HepG2 (cell line): ENCODE data around the gene PGM3. TPM values are rescaled to one million over a fixed set of nuclear protein-coding genes. Genes with fewer than 3 reads are reported as not detected.
A peak's percentile ranks its signal among the peaks of the same experiment; 100 is the strongest.

ENCODE experiments used
- CHCHD3 ChIP-seq: sonication (generic); formaldehyde crosslinking; IDR thresholded peaks from 2 replicates; pipeline ENCODE4 v1.8.0; 2022; ENCODE audit warnings: mild to moderate bottlenecking, missing genetic modification reagents, moderate library complexity
- IRF2 ChIP-seq: IDR thresholded peaks from 2 replicates; pipeline ENCODE4 v1.6.1; 2018; ENCODE audit warnings: missing genetic modification reagents, missing compliant biosample characterization
- KDM1A ChIP-seq: IDR thresholded peaks from 2 replicates; pipeline ENCODE4 v1.6.1; 2016; ENCODE audit warnings: missing compliant biosample characterization
- KDM2A ChIP-seq: sonication (generic); formaldehyde crosslinking; IDR thresholded peaks from 2 replicates; pipeline ENCODE4 v1.4.0; 2020; ENCODE audit warnings: low read depth, missing genetic modification reagents, borderline replicate concordance
- KDM3A ChIP-seq: IDR thresholded peaks from 2 replicates; pipeline ENCODE4 v1.6.1; 2018; ENCODE audit warnings: low read depth, missing compliant biosample characterization
- PTBP1 ChIP-seq: fragments of 200-400 bp; formaldehyde crosslinking; IDR thresholded peaks from 2 replicates; pipeline ENCODE4 v1.6.1; 2018; ENCODE audit warnings: low read length, low read depth; ENCODE audit not compliant: poor library complexity, severe bottlenecking
- REPIN1 ChIP-seq: sonication (generic); formaldehyde crosslinking; IDR thresholded peaks from 2 replicates; pipeline ENCODE4 v1.8.0; 2022; ENCODE audit warnings: missing genetic modification reagents, low read depth, mild to moderate bottlenecking, borderline replicate concordance
- ZMYM2 ChIP-seq: sonication (generic); formaldehyde crosslinking; IDR thresholded peaks from 2 replicates; pipeline ENCODE4 v1.8.0; 2022; ENCODE audit warnings: mild to moderate bottlenecking, missing genetic modification reagents
- ZNF138 ChIP-seq: sonication (generic); formaldehyde crosslinking; IDR thresholded peaks from 2 replicates; pipeline ENCODE4 v1.5.0; 2020; ENCODE audit warnings: mild to moderate bottlenecking, low read depth, missing genetic modification reagents
- ZNF720 ChIP-seq: sonication (generic); formaldehyde crosslinking; IDR thresholded peaks from 2 replicates; pipeline ENCODE4 v1.4.0; 2020; ENCODE audit warnings: missing genetic modification reagents
- ZSCAN25 ChIP-seq: sonication (generic); formaldehyde crosslinking; IDR thresholded peaks from 2 replicates; pipeline ENCODE4 v1.8.0; 2022; ENCODE audit warnings: mild to moderate bottlenecking, missing genetic modification reagents
- polyA plus RNA-seq, 8 experiments: library from polyadenylated mRNA; depleted of rRNA in 3 of 8; stranded (reverse) in 7 of 8; unstranded in 1 of 8; fragments of >200 nt; fragmentation: Illumina TruSeq in 4 of 8; extraction: Trizol in 4 of 8; gene quantifications; 2 replicates each; pipeline versions ENCODE4 v1.2.1 to v1.2.3, GENCODE V29; 2011 to 2016; ENCODE audit warnings: low read depth in 4 of 8, missing spikeins in 1 of 8, mixed read lengths in 1 of 8; ENCODE audit not compliant: insufficient read depth in 1 of 8
- total RNA-seq, 5 experiments: library from RNA; depleted of rRNA; stranded (reverse); fragments of >200 nt; fragmentation: Illumina TruSeq; extraction: Trizol; gene quantifications; 2 replicates each; pipeline ENCODE4 v1.2.3, GENCODE V29; 2016; ENCODE audit warnings: low read depth in 1 of 5
- TF ChIP-seq, protein P1 (sequence below): sonication (generic); formaldehyde crosslinking; IDR thresholded peaks from 2 replicates; pipeline ENCODE4 v1.4.0; 2020; ENCODE audit warnings: missing genetic modification reagents
- TF ChIP-seq, protein P2 (sequence below): sonication (generic); formaldehyde crosslinking; IDR thresholded peaks from 2 replicates; pipeline ENCODE4 v1.8.0; 2022; ENCODE audit warnings: missing genetic modification reagents, mild to moderate bottlenecking, borderline replicate concordance
- TF ChIP-seq, protein P3 (sequence below): sonication (generic); formaldehyde crosslinking; IDR thresholded peaks from 2 replicates; pipeline ENCODE4 v1.4.0; 2020; ENCODE audit warnings: mild to moderate bottlenecking, missing genetic modification reagents
- TF ChIP-seq, protein P4 (sequence below): sonication (generic); formaldehyde crosslinking; IDR thresholded peaks from 2 replicates; pipeline ENCODE4 v1.4.0; 2020; ENCODE audit warnings: missing genetic modification reagents
- TF ChIP-seq, protein P5 (sequence below): sonication (generic); formaldehyde crosslinking; IDR thresholded peaks from 2 replicates; pipeline ENCODE4 v1.5.0; 2020; ENCODE audit warnings: missing genetic modification reagents
- TF ChIP-seq, protein P6 (sequence below): sonication (generic); formaldehyde crosslinking; IDR thresholded peaks from 2 replicates; pipeline ENCODE4 v1.5.0; 2020; ENCODE audit warnings: missing genetic modification reagents

The PGM3 gene
- total and polyA plus RNA-seq, 2 of the 13 experiments (the other 11 are each of a cell fraction or from before 2014, with no cell fraction given) = 72.5 to 163 TPM

DNA sequence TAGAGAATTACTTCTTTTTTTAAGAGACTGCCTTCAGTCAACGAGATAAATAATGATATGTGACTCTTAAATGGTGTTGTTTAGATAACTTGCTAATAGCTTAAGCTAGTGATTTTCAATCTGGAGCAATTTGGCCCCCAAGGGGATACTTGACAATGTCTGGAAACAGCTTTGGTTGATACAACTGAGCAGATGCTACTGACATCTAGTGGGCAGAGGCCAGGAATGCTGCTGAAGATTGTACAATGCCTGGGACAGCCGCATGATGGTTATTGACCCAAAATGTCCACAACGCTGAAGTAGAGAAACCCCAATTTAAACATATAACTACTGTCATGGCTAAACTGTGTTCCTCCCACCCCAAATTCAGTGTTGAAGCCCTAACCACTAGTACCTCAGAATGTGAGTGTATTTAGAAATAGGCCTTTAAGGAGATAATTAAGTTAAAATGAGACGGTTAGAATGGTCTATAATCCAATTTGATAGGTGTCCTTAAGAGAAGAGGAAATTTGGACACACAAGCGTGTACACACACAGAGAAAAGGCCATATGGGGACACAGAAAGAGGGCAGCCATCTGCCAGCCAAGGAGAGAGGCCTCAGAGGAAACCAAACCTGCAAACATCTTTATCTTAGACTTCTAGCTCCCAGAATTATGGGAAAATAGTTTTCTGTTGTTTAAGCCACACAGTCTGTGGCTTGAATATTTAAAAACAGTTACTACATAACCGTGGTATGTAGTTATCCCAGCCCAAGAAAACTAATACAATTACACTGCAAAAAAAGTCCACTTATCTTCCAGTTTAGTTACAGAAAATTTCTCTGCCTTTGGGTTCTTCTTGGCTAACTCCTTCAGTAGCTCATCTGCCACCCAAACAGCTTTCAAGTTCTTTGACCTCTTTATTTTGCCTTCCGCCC lies 22.3 kb upstream of the PGM3 start (continued):
- TF ChIP-seq, protein P1, sequence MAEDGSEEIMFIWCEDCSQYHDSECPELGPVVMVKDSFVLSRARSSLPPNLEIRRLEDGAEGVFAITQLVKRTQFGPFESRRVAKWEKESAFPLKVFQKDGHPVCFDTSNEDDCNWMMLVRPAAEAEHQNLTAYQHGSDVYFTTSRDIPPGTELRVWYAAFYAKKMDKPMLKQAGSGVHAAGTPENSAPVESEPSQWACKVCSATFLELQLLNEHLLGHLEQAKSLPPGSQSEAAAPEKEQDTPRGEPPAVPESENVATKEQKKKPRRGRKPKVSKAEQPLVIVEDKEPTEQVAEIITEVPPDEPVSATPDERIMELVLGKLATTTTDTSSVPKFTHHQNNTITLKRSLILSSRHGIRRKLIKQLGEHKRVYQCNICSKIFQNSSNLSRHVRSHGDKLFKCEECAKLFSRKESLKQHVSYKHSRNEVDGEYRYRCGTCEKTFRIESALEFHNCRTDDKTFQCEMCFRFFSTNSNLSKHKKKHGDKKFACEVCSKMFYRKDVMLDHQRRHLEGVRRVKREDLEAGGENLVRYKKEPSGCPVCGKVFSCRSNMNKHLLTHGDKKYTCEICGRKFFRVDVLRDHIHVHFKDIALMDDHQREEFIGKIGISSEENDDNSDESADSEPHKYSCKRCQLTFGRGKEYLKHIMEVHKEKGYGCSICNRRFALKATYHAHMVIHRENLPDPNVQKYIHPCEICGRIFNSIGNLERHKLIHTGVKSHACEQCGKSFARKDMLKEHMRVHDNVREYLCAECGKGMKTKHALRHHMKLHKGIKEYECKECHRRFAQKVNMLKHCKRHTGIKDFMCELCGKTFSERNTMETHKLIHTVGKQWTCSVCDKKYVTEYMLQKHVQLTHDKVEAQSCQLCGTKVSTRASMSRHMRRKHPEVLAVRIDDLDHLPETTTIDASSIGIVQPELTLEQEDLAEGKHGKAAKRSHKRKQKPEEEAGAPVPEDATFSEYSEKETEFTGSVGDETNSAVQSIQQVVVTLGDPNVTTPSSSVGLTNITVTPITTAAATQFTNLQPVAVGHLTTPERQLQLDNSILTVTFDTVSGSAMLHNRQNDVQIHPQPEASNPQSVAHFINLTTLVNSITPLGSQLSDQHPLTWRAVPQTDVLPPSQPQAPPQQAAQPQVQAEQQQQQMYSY (CRISPR knock-in tag) = no peak
- TF ChIP-seq KDM3A = 0 out of 2 replicates have a peak, but pooled peaks have one; percentile 30
- TF ChIP-seq, protein P2, sequence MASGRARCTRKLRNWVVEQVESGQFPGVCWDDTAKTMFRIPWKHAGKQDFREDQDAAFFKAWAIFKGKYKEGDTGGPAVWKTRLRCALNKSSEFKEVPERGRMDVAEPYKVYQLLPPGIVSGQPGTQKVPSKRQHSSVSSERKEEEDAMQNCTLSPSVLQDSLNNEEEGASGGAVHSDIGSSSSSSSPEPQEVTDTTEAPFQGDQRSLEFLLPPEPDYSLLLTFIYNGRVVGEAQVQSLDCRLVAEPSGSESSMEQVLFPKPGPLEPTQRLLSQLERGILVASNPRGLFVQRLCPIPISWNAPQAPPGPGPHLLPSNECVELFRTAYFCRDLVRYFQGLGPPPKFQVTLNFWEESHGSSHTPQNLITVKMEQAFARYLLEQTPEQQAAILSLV (CRISPR knock-in tag) = no peak
- TF ChIP-seq KDM2A (CRISPR knock-in tag) = no peak
- no peak for TF ChIP-seq KDM1A (CRISPR knock-in tag)
- TF ChIP-seq, protein P3, sequence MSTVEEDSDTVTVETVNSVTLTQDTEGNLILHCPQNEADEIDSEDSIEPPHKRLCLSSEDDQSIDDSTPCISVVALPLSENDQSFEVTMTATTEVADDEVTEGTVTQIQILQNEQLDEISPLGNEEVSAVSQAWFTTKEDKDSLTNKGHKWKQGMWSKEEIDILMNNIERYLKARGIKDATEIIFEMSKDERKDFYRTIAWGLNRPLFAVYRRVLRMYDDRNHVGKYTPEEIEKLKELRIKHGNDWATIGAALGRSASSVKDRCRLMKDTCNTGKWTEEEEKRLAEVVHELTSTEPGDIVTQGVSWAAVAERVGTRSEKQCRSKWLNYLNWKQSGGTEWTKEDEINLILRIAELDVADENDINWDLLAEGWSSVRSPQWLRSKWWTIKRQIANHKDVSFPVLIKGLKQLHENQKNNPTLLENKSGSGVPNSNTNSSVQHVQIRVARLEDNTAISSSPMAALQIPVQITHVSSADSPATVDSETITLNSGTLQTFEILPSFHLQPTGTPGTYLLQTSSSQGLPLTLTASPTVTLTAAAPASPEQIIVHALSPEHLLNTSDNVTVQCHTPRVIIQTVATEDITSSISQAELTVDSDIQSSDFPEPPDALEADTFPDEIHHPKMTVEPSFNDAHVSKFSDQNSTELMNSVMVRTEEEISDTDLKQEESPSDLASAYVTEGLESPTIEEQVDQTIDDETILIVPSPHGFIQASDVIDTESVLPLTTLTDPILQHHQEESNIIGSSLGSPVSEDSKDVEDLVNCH (CRISPR knock-in tag) = no peak
- no peak for TF ChIP-seq ZMYM2 (CRISPR knock-in tag)
- TF ChIP-seq, protein P4, sequence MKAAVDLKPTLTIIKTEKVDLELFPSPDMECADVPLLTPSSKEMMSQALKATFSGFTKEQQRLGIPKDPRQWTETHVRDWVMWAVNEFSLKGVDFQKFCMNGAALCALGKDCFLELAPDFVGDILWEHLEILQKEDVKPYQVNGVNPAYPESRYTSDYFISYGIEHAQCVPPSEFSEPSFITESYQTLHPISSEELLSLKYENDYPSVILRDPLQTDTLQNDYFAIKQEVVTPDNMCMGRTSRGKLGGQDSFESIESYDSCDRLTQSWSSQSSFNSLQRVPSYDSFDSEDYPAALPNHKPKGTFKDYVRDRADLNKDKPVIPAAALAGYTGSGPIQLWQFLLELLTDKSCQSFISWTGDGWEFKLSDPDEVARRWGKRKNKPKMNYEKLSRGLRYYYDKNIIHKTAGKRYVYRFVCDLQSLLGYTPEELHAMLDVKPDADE (CRISPR knock-in tag) = no peak
- TF ChIP-seq, protein P5, sequence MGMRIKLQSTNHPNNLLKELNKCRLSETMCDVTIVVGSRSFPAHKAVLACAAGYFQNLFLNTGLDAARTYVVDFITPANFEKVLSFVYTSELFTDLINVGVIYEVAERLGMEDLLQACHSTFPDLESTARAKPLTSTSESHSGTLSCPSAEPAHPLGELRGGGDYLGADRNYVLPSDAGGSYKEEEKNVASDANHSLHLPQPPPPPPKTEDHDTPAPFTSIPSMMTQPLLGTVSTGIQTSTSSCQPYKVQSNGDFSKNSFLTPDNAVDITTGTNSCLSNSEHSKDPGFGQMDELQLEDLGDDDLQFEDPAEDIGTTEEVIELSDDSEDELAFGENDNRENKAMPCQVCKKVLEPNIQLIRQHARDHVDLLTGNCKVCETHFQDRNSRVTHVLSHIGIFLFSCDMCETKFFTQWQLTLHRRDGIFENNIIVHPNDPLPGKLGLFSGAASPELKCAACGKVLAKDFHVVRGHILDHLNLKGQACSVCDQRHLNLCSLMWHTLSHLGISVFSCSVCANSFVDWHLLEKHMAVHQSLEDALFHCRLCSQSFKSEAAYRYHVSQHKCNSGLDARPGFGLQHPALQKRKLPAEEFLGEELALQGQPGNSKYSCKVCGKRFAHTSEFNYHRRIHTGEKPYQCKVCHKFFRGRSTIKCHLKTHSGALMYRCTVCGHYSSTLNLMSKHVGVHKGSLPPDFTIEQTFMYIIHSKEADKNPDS (CRISPR knock-in tag) = no peak
- TF ChIP-seq, protein P6, sequence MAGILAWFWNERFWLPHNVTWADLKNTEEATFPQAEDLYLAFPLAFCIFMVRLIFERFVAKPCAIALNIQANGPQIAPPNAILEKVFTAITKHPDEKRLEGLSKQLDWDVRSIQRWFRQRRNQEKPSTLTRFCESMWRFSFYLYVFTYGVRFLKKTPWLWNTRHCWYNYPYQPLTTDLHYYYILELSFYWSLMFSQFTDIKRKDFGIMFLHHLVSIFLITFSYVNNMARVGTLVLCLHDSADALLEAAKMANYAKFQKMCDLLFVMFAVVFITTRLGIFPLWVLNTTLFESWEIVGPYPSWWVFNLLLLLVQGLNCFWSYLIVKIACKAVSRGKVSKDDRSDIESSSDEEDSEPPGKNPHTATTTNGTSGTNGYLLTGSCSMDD (CRISPR knock-in tag) = no peak
- TF ChIP-seq REPIN1 = no peak
- TF ChIP-seq ZSCAN25 (CRISPR knock-in tag) = no peak
- TF ChIP-seq PTBP1 = no peak
- no peak for TF ChIP-seq ZNF720
- no peak for TF ChIP-seq ZNF138 (CRISPR knock-in tag)
- TF ChIP-seq CHCHD3 (CRISPR knock-in tag) = no peak
- peak; percentile 51; the same call in 1 of the 2 replicates for TF ChIP-seq IRF2
